Spleen (tissue), 11 donors: ENCODE data around the gene KRTAP5-11. TPM values are rescaled to one million over a fixed set of nuclear protein-coding genes. Genes with fewer than 3 reads are reported as not detected.
"Not testable (repeated sequence)": the region's sequence is repeated elsewhere in the genome, so short reads cannot be mapped to it uniquely, and the experiment has no call there.

Experiments
- DNase-seq: peaks from one replicate; pipeline ENCODE4 v3.0.0-alpha.2; 2020
- H3K27ac ChIP-seq, 8 donors: fragments of 200-600 bp; sonication (generic) in 7 of 8; 1 replicate in 4 of 8; 2 replicates in 4 of 8; pipeline versions ENCODE4 v1.5.0 to v1.8.0; 2016 to 2021; ENCODE audit warnings: inconsistent platforms in 4 of 8, mild to moderate bottlenecking in 4 of 8, moderate library complexity in 1 of 8
- H3K27me3 ChIP-seq, 7 donors: fragments of 200-600 bp; sonication (generic) in 6 of 7; replicated peaks in 1 of 7; 1 replicate in 4 of 7; 2 replicates in 3 of 7; pipeline versions ENCODE4 v1.5.0 to v1.8.0; 2016 to 2021; ENCODE audit warnings: inconsistent platforms in 3 of 7, mild to moderate bottlenecking in 1 of 7
- H3K36me3 ChIP-seq, 6 donors: fragments of 200-600 bp; sonication (generic) in 5 of 6; 1 replicate in 4 of 6; 2 replicates in 2 of 6; pipeline versions ENCODE4 v1.5.0 to v1.8.0; 2016 to 2021; ENCODE audit warnings: inconsistent platforms in 2 of 6
- H3K4me1 ChIP-seq, 6 donors: fragments of 200-600 bp; sonication (generic) in 5 of 6; 1 replicate in 3 of 6; 2 replicates in 3 of 6; pipeline versions ENCODE4 v1.5.0 to v1.8.0; 2016 to 2021; ENCODE audit warnings: inconsistent platforms in 3 of 6
- H3K4me3 ChIP-seq, 8 donors: fragments of 200-600 bp; sonication (generic) in 7 of 8; 1 replicate in 4 of 8; 2 replicates in 4 of 8; pipeline versions ENCODE4 v1.5.0 to v1.8.0; 2016 to 2021; ENCODE audit warnings: inconsistent platforms in 4 of 8, mild to moderate bottlenecking in 4 of 8, moderate library complexity in 2 of 8
- H3K9me3 ChIP-seq, 8 donors: fragments of 200-600 bp; sonication (generic) in 7 of 8; 1 replicate in 4 of 8; 2 replicates in 4 of 8; pipeline versions ENCODE4 v1.5.0 to v1.8.0; 2016 to 2021; ENCODE audit warnings: inconsistent platforms in 4 of 8
- CTCF ChIP-seq, 11 experiments: fragments of 200-600 bp in 7 of 11; fragments of 450-650 bp in 4 of 11; sonication (generic) in 4 of 11; IDR thresholded peaks in 8 of 11; conservative IDR thresholded peaks in 3 of 11; 1 replicate in 7 of 11; 2 replicates in 4 of 11; pipeline versions ENCODE4 v1.4.0 to v1.8.0; 2016 to 2021; ENCODE audit warnings: antibody characterized with exemption in 11 of 11, inconsistent platforms in 4 of 11, mild to moderate bottlenecking in 1 of 11
- WGBS, 5 donors: extraction: QIAGEN DNeasy Blood & Tissue Kit in 3 of 5; methylation state at CpG; one replicate each; pipeline versions ENCODE4 v1.1.5 to v1.1.7; 2013 to 2018; 5-methylcytosine and 5-hydroxymethylcytosine counted together
- intact Hi-C: fragments of 100-400 bp; cut with DNase I; formaldehyde crosslinking; loops from one replicate; pipeline ENCODE4 v1.15.0; 2023; ENCODE audit warnings: low total_unique reads
- polyA plus RNA-seq, 3 donors: library from polyadenylated mRNA; stranded (reverse); fragments of 200-250 nt; gene quantifications; one replicate each; pipeline ENCODE4 v1.2.1, GENCODE V29; 2013
- total RNA-seq, 7 donors: library from RNA; depleted of rRNA in 3 of 7; stranded (reverse); fragments of >200 nt in 3 of 7; fragmentation: NEBNext Ultra II Directional in 4 of 7; extraction: Animal tissue kit (Norgen Biotek cat#: 25700) in 4 of 7; gene quantifications; one replicate each; pipeline versions ENCODE4 v1.1.0 to v1.2.1, GENCODE V29; 2016 to 2021
- donor health status: healthy with polysubstance abuse.
- donor health status: DM: no; HTN: no; CAD: no; lungs with moderate emphysema.
- donor health status: DM: no; HTN: no; CAD: no.
- donor health status: Bipolar disorder and iron deficiency.
- donor health status: healthy.
- donor health status: DM: no; HTN: no; CAD: no.
- donor health status: DM: yes; HTN: yes; CAD: no.

The KRTAP5-11 gene
- total and polyA plus RNA-seq, 10 donors = not detected

- H3K27me3 ChIP-seq = peaks cover 0 to 40% (median 19%) of the 10 kb centered on the region in 7 donors
- H3K27ac ChIP-seq, H3K36me3 ChIP-seq, DNase-seq, H3K4me3 ChIP-seq, H3K9me3 ChIP-seq, intact Hi-C loops: not testable (repeated sequence)
- 81 to 85% (median 82%) methylated on average over 19 to 21 of the region's 21 CpGs for WGBS, 5 donors
- peaks cover 0 to 12% (median 8%) of the 10 kb centered on the region in 6 donors for H3K4me1 ChIP-seq
Measured at GRCh38 chr11:71611218-71611910, 28.7 kb upstream of the KRTAP5-11 start.

- 21 to 60% (median 31%) methylated on average over 1 to 16 of the region's 21 CpGs for WGBS, 5 donors
- DNase-seq, H3K27ac ChIP-seq, H3K4me3 ChIP-seq, intact Hi-C loops, H3K9me3 ChIP-seq, H3K36me3 ChIP-seq: not testable (repeated sequence)
- Histone ChIP-seq H3K4me1 (peaks cover 0 to 12% (median 8%) of the 10 kb centered on the region in 6 donors), H3K27me3 (peaks cover 0 to 67% (median 27%) of the 10 kb centered on the region in 7 donors)
Measured at GRCh38 chr11:71608272-71608671, 25.6 kb upstream of the KRTAP5-11 start.

GRCh38 chr11:71607520-71608216 is 25.0 kb upstream of the KRTAP5-11 start:
- intact Hi-C loops, DNase-seq, H3K9me3 ChIP-seq, H3K36me3 ChIP-seq, H3K27ac ChIP-seq: not testable (repeated sequence)
- Histone ChIP-seq H3K27me3 (peaks cover 0 to 73% (median 29%) of the 10 kb centered on the region in 7 donors), H3K4me1 (peaks cover 0 to 12% (median 8%) of the 10 kb centered on the region in 6 donors), H3K4me3 (peak overlapping the region in 4 of 8 donors; percentile 8 to 42 (median 13))
- WGBS, 5 donors = 3 to 8% (median 3%) methylated on average over 12 to 58 of the region's 59 CpGs

- H3K9me3 ChIP-seq, DNase-seq, H3K27ac ChIP-seq, intact Hi-C loops, H3K36me3 ChIP-seq: not testable (repeated sequence)
- Histone ChIP-seq H3K4me3 (peak overlapping the region in 3 of 8 donors; percentile 8 to 42 (median 10)), H3K27me3 (peaks cover 0 to 80% (median 31%) of the 10 kb centered on the region in 7 donors), H3K4me1 (peaks cover 0 to 12% (median 8%) of the 10 kb centered on the region in 6 donors)
- WGBS, 5 donors = 11 to 35% (median 14%) methylated on average over 21 to 48 of the region's 48 CpGs
Measured at GRCh38 chr11:71606853-71607519, 24.3 kb upstream of the KRTAP5-11 start.

- TF ChIP-seq CTCF (IDR thresholded peaks at IDR 0.05 in 8 of 11, conservative IDR thresholded peaks at IDR 0.05 in 3 of 11) = peak in 6 of 11 experiments; percentile 25 to 64 (median 54)
- WGBS, 5 donors = 8 to 47% (median 12%) methylated on average over 3 to 15 of the region's 17 CpGs
- H3K9me3 ChIP-seq, H3K36me3 ChIP-seq, DNase-seq, H3K4me3 ChIP-seq, intact Hi-C loops, H3K27ac ChIP-seq: not testable (repeated sequence)
- H3K4me1 ChIP-seq = peaks cover 0 to 12% (median 8%) of the 10 kb centered on the region in 6 donors
- peaks cover 0 to 91% (median 31%) of the 10 kb centered on the region in 7 donors for H3K27me3 ChIP-seq
Measured at GRCh38 chr11:71604798-71605488, 22.3 kb upstream of the KRTAP5-11 start.

GRCh38 chr11:71603221-71603620 is 20.5 kb upstream of the KRTAP5-11 start:
- H3K4me3 ChIP-seq, H3K36me3 ChIP-seq, DNase-seq, H3K9me3 ChIP-seq, H3K27ac ChIP-seq, intact Hi-C loops: not testable (repeated sequence)
- H3K4me1 ChIP-seq = peaks cover 0 to 12% (median 8%) of the 10 kb centered on the region in 6 donors
- 60 to 78% (median 77%) methylated on average over 1 to 11 of the region's 11 CpGs for WGBS, 5 donors
- peaks cover 0 to 73% (median 24%) of the 10 kb centered on the region in 7 donors for H3K27me3 ChIP-seq

GRCh38 chr11:71589546-71589920 is 6.9 kb upstream of the KRTAP5-11 start:
- H3K4me3 ChIP-seq, H3K27ac ChIP-seq, H3K27me3 ChIP-seq, DNase-seq, H3K36me3 ChIP-seq, H3K4me1 ChIP-seq, intact Hi-C loops, H3K9me3 ChIP-seq: not testable (repeated sequence)
- WGBS, 5 donors = 47 to 88% (median 79%) methylated on average over 2 to 8 of the region's 8 CpGs
